Fibroblast of villous mesenchyme (primary cell): ENCODE measurements around the gene CELF4. TPM values are rescaled to one million over a fixed set of nuclear protein-coding genes. Genes with fewer than 3 reads are reported as not detected.

Experiments used
- DNase-seq: peaks from one replicate; pipeline ENCODE4 v3.0.0-alpha.2; 2010; ENCODE audit warnings: low read depth
- H3K4me3 ChIP-seq: 2 replicates; pipeline ENCODE4 v1.5.1; 2011; ENCODE audit warnings: low read depth, mild to moderate bottlenecking, low read length
- total RNA-seq: library from RNA; depleted of rRNA; stranded (reverse); fragments of >200 nt; gene quantifications from 2 replicates; pipeline ENCODE4 v1.2.3, GENCODE V29; 2012
- TF ChIP-seq, protein P1 (sequence below): IDR thresholded peaks from 2 replicates; pipeline ENCODE4 v1.5.1; 2012; ENCODE audit warnings: low read depth, mild to moderate bottlenecking, low read length; ENCODE audit not compliant: insufficient read depth

Gene CELF4
- total RNA-seq, 1 donor = not detected

DNA sequence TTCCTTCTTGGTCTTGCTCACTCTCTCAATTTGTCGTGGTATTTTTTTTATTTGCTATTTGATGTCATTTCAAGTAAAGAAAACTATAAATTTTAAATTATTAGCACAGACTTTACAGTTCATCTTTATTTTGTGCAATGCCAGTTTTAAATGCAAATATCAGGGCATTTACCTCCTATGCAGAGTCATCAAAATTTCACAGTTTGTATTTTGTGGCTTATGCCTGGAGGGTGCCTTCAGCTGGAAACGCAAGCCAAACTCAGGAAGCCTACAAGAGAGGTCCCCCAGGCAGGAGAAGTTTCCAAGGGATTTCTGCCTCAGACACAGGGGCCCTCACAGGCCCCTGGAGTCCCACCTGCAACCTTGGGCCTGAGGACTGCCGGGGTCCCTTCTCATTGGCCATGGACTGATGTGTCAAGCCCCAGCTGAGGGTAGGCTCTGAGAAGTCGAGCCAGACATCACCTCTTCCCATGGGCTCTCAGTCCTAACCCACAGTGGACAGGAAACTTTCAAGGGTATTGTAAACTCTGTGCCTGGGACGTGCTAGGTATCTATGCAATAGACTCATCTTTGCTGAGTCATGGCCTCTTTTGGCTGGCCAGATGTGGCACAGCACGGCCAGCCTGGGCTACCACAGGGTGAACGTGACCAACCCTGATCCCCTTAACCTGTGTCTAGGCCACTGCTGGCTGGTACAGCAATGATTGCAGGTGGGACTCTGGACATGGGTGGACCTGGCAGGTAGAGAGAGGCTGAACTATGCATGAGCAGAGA is 236.5 kb downstream of the CELF4 start:
- H3K4me3 ChIP-seq = no peak overlapping the region
- DNase-seq = no peak
- TF ChIP-seq, protein P1, sequence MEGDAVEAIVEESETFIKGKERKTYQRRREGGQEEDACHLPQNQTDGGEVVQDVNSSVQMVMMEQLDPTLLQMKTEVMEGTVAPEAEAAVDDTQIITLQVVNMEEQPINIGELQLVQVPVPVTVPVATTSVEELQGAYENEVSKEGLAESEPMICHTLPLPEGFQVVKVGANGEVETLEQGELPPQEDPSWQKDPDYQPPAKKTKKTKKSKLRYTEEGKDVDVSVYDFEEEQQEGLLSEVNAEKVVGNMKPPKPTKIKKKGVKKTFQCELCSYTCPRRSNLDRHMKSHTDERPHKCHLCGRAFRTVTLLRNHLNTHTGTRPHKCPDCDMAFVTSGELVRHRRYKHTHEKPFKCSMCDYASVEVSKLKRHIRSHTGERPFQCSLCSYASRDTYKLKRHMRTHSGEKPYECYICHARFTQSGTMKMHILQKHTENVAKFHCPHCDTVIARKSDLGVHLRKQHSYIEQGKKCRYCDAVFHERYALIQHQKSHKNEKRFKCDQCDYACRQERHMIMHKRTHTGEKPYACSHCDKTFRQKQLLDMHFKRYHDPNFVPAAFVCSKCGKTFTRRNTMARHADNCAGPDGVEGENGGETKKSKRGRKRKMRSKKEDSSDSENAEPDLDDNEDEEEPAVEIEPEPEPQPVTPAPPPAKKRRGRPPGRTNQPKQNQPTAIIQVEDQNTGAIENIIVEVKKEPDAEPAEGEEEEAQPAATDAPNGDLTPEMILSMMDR = no peak

DNA sequence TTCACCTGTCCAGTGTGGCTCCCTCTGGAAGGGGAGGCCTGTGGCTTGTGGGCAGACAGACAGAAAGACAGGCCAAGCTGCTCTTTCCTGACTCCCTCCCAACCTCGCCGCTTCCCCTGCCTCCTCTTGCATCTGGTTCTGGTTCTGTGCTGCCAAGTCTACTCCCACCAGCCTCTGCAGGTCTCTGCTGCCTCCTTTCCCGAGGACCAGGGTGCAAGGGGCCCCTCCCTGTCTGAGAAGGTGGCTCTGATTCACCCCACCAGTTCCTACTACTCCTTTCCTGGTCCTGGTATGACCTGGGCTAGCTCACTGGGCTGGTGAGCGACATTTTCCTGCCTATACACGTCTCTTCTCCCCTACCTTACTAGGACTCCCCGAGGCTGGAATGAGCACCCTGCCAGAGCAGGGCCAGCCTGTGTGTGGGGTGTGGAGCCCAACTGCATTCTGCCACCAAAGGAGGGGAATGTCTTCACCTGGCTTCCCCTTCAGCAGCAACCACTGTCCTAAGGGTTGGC is 238.5 kb downstream of the CELF4 start:
- H3K4me3 ChIP-seq = no peak overlapping the region
- DNase-seq = no peak
- TF ChIP-seq, protein P1 = no peak

DNA sequence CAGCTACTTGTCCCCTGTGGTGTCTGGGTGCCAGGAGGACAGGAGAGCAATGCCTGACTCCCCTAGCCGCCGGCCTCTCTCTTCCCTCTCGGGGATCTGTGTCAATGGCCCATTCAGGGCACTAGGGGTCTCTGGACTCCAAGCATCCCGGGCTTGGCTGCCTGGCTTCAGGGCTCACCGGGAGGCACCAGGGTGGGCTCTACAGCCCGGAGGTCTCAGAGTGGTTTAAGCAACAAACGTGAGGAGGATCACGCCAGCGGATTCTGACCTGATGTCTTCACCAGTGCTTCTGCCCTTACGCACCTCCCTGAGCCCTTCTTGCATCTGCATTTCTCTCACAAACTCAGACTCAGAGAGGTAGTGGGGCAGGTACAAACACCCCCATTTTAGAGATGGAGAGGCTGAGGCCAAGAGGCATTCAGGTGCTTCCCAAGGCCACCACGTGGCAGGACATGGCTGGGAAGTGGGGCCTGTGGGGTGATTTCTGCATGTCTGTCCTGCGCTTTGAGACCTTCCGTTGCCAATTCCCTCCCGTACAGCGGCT is 243.0 kb downstream of the CELF4 start:
- no peak overlapping the region for H3K4me3 ChIP-seq
- TF ChIP-seq, protein P1 = peak; percentile 89
- DNase-seq = peak; percentile 31

DNA sequence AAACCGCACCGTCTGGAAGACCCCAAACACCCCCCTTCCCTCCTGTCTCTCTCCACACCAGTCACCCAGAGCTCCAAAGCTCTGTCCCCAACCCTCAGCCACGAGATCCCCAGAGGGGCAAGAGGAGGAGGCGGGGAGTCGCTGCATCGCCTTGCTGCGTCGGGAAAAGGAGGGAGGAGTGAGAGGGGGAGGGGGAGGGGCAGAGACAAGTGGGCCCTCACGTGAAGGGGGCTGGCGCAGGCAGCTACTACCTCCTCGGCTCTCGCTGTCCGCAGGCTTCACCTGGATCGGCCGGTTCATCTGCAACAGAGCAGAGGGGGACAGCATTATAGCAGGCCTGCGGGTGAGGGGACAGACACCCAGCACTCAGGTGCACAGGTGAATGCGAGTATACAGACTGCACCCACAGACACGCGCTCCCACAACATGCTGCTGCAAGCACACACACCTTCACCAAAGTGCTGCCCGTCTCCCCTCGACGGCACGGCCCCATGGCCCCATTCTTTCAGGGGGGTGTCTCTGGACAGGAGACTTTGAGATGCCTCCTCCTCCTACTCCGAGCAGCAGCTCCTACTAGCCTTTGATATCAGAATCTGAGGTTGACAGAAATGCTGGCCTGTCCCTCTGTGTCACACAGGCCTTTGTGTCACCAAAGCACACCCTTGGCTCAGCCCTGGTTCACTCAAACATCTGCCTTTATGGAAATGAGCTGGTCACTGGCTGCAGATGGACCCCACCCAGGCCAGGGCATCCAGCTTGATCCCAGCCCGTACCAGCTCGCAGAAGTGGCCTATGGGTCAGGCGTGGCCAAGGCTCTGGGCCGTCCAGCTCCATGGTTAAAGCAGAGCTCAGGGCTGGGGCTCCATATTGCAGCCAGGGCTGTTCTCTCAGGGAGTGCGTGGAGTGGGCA is 243.8 kb downstream of the CELF4 start:
- TF ChIP-seq, protein P1 = no peak
- no peak for DNase-seq
- H3K4me3 ChIP-seq = no peak overlapping the region

DNA sequence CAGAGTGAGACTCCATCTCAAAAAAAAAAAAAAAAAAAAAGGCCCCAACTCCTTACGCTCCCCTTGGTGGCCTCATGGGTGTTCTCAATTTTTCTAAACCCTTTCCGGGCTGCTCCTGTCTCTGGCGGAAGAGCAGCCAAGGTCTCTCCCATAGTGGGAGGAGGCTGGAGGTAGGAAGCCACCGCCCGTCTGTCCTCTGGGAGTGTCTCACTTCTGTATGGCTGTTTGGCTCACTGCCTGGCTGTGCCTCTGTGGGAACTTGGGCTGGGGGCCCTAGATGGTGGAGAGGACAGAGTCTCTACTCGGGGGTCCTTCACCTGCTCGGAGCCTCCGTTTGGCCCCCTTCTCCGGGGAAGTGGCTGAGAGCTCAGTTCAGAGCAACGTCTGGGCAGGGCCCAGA is 245.3 kb downstream of the CELF4 start:
- TF ChIP-seq, protein P1 = no peak
- DNase-seq = no peak
- no peak overlapping the region for H3K4me3 ChIP-seq
